GM10847 (cell line): ENCODE measurements around the gene ATP6V0D1.

Experiments
- POLR2A ChIP-seq: IDR thresholded peaks from 2 replicates; pipeline ENCODE4 v1.6.1; 2011; ENCODE audit not compliant: insufficient read length; ENCODE audit errors: extremely low read depth

The ATP6V0D1 gene

GRCh38 chr16:67392301-67393059 lies 88.5 kb downstream of the ATP6V0D1 start:
- TF ChIP-seq POLR2A = no peak

GRCh38 chr16:67391424-67392300 lies 89.3 kb downstream of the ATP6V0D1 start:
- TF ChIP-seq POLR2A = no peak

- no peak for TF ChIP-seq POLR2A
Observed at GRCh38 chr16:67390816-67391423, 90.0 kb downstream of the ATP6V0D1 start.

GRCh38 chr16:67389911-67390815 lies 90.8 kb downstream of the ATP6V0D1 start:
- TF ChIP-seq POLR2A = no peak

GRCh38 chr16:67388591-67388990 lies 92.4 kb downstream of the ATP6V0D1 start:
- no peak for TF ChIP-seq POLR2A

- no peak for TF ChIP-seq POLR2A
Observed at GRCh38 chr16:67388191-67388590, 92.8 kb downstream of the ATP6V0D1 start.
